Esophagus squamous epithelium (tissue), 4 donors: Measurements from ENCODE around the gene RNF157.

Source experiments
- POLR2A ChIP-seq, 4 donors: fragments of 450-650 bp; IDR thresholded peaks; one replicate each; pipeline ENCODE4 v1.6.1; 2017; ENCODE audit warnings: antibody characterized with exemption in 4 of 4, mild to moderate bottlenecking in 4 of 4, moderate library complexity in 3 of 4
- TF ChIP-seq, protein P1 (sequence below), 6 experiments: fragments of 450-650 bp in 4 of 6; fragments of 200-600 bp in 2 of 6; sonication (generic) in 2 of 6; IDR thresholded peaks; one replicate each; pipeline ENCODE4 v1.5.1; 2016 to 2019; ENCODE audit warnings: antibody characterized with exemption in 6 of 6, mild to moderate bottlenecking in 4 of 6, moderate library complexity in 4 of 6

DNA sequence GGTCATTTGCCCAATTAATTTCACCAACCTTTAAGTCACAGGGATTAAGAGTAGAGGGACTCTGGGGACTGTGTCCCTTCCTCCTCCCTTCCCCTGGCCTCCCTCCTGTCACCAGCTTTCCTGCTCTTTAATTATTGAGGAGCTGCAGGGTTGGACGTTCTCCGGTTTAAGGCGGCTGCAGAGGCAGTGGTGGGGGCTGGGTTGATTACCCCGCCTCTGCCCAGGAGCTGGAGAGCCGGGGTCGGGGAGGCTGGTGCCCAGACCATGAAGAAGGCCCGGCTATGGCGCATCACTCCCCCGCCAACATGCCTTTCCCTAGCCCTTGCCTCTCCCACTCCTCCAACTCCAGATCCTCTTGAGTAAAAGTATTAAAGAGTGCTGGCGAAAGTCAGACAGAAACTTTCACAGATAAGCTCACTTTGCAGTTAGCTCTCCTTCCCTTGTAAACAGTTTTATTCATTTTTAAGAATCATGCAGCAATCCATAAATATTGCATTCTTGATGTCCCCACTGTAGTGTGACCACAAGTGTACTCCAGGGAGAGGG, 98.2 kb downstream of the RNF157 start:
- TF ChIP-seq POLR2A (IDR thresholded peaks at IDR 0.05) = no peak
- TF ChIP-seq, protein P1, sequence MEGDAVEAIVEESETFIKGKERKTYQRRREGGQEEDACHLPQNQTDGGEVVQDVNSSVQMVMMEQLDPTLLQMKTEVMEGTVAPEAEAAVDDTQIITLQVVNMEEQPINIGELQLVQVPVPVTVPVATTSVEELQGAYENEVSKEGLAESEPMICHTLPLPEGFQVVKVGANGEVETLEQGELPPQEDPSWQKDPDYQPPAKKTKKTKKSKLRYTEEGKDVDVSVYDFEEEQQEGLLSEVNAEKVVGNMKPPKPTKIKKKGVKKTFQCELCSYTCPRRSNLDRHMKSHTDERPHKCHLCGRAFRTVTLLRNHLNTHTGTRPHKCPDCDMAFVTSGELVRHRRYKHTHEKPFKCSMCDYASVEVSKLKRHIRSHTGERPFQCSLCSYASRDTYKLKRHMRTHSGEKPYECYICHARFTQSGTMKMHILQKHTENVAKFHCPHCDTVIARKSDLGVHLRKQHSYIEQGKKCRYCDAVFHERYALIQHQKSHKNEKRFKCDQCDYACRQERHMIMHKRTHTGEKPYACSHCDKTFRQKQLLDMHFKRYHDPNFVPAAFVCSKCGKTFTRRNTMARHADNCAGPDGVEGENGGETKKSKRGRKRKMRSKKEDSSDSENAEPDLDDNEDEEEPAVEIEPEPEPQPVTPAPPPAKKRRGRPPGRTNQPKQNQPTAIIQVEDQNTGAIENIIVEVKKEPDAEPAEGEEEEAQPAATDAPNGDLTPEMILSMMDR (IDR thresholded peaks at IDR 0.05) = no peak
